Measurements from ENCODE around the gene AARS2. TPM values are rescaled to one million over a fixed set of nuclear protein-coding genes. Genes with fewer than 3 reads are reported as not detected.
A peak's percentile ranks its signal among the peaks of the same experiment; 100 is the strongest.
"Not testable (repeated sequence)": the region's sequence is repeated elsewhere in the genome, so short reads cannot be mapped to it uniquely, and the experiment has no call there.

Gene AARS2
- total RNA-seq, 1 donor from 2014 or later, result 34.3 TPM

- no peaks in the 10 kb centered on the region for H3K9me3 Mint-ChIP-seq
- peaks cover 35% of the 10 kb centered on the region for H3K27me3 Mint-ChIP-seq
- H3K27ac Mint-ChIP-seq, result no peak overlapping the region
- H3K4me3 Mint-ChIP-seq, result no peak overlapping the region
- no peak for DNase-seq (ENCODE audit: extremely low spot score, unreplicated experiment)
- peaks cover 4% of the 10 kb centered on the region for H3K36me3 Mint-ChIP-seq
- H3K4me1 Mint-ChIP-seq (ENCODE audit: unreplicated experiment), result peaks cover 9% of the 10 kb centered on the region
- TF ChIP-seq, protein P1, sequence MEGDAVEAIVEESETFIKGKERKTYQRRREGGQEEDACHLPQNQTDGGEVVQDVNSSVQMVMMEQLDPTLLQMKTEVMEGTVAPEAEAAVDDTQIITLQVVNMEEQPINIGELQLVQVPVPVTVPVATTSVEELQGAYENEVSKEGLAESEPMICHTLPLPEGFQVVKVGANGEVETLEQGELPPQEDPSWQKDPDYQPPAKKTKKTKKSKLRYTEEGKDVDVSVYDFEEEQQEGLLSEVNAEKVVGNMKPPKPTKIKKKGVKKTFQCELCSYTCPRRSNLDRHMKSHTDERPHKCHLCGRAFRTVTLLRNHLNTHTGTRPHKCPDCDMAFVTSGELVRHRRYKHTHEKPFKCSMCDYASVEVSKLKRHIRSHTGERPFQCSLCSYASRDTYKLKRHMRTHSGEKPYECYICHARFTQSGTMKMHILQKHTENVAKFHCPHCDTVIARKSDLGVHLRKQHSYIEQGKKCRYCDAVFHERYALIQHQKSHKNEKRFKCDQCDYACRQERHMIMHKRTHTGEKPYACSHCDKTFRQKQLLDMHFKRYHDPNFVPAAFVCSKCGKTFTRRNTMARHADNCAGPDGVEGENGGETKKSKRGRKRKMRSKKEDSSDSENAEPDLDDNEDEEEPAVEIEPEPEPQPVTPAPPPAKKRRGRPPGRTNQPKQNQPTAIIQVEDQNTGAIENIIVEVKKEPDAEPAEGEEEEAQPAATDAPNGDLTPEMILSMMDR (conservative IDR thresholded peaks at IDR 0.05), result no peak
These were observed 2.4 kb upstream of the AARS2 start for GRCh38 chr6:44315516-44315915.

DNA sequence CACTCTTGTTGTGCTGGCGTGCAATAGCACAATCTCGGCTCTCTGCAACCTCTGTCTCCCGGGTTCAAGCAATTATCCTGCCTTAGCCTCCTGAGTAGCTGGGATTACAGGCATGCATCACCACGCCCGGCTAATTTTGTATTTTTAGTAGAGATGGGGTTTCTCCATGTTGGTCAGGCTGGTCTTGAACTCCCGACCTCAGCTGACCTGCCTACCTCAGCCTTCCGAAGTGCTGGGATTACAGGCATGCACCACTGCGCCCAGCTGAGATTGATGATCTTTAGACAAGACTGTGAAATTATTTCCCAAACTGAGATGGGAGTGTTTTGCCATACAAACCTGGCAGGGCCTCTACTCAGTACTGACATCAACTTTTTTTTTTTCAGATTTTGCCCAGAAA lies 1.5 kb upstream of the AARS2 start:
- H3K27ac Mint-ChIP-seq; H3K9me3 Mint-ChIP-seq; DNase-seq (ENCODE audit: extremely low spot score, unreplicated experiment); H3K4me1 Mint-ChIP-seq (ENCODE audit: unreplicated experiment); H3K4me3 Mint-ChIP-seq: not testable (repeated sequence)
- peaks cover 26% of the 10 kb centered on the region for H3K27me3 Mint-ChIP-seq
- H3K36me3 Mint-ChIP-seq, result peaks cover 10% of the 10 kb centered on the region

GRCh38 chr6:44311767-44312166 lies 1.4 kb downstream of the AARS2 start:
- peak overlapping the region; percentile 92 for H3K27ac Mint-ChIP-seq

GRCh38 chr6:44311304-44311703 lies 1.8 kb downstream of the AARS2 start:
- H3K36me3 Mint-ChIP-seq, result peaks cover 16% of the 10 kb centered on the region
- H3K4me3 Mint-ChIP-seq, result peak overlapping the region; percentile 94
- no peak for DNase-seq (ENCODE audit: extremely low spot score, unreplicated experiment)
- H3K27ac Mint-ChIP-seq, result peak overlapping the region; percentile 92
- H3K27me3 Mint-ChIP-seq, result peaks cover 3% of the 10 kb centered on the region
- H3K4me1 Mint-ChIP-seq (ENCODE audit: unreplicated experiment), result peaks cover 9% of the 10 kb centered on the region
- H3K9me3 Mint-ChIP-seq, result no peaks in the 10 kb centered on the region
- TF ChIP-seq, protein P1 (conservative IDR thresholded peaks at IDR 0.05), result no peak

More at GRCh38 chr6:44311767-44312166, 1.4 kb downstream of the AARS2 start:
- no peak for DNase-seq (ENCODE audit: extremely low spot score, unreplicated experiment)
- Mint-ChIP-seq H3K4me1 (ENCODE audit: unreplicated experiment) (peaks cover 9% of the 10 kb centered on the region), H3K36me3 (peaks cover 16% of the 10 kb centered on the region), H3K27me3 (peaks cover 3% of the 10 kb centered on the region), H3K9me3 (no peaks in the 10 kb centered on the region), H3K4me3 (peak overlapping the region; percentile 94)
- TF ChIP-seq, protein P1 (conservative IDR thresholded peaks at IDR 0.05), result no peak

- H3K4me1 Mint-ChIP-seq (ENCODE audit: unreplicated experiment), result peaks cover 13% of the 10 kb centered on the region
- H3K27ac Mint-ChIP-seq, result peak overlapping the region; percentile 39
- no peaks in the 10 kb centered on the region for H3K9me3 Mint-ChIP-seq
- peak overlapping the region; percentile 72 for H3K4me3 Mint-ChIP-seq
- H3K27me3 Mint-ChIP-seq, result peaks cover 3% of the 10 kb centered on the region
- peaks cover 21% of the 10 kb centered on the region for H3K36me3 Mint-ChIP-seq
- TF ChIP-seq, protein P1 (conservative IDR thresholded peaks at IDR 0.05), result no peak
- DNase-seq (ENCODE audit: extremely low spot score, unreplicated experiment), result no peak
These were observed 2.9 kb downstream of the AARS2 start for GRCh38 chr6:44310241-44310640.

DNA sequence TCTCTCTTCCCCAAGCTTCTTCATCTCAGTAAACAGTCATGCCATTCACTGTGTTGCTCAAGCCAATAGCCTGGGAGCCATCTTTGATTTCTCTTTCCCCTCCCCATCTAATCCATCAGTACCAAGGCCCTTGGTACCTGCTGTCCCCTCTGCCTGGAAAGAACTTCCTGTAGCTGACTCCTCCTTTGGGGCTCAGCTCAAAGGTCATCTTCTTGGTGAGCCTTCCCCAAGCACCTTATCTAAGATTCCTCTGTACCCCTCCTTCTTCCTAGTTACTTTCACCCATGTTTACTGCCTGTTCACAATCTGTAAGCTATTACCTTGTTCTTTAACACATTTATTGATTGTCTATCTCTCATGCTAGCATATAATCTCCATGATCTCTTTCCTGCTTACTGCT lies 3.5 kb downstream of the AARS2 start:
- H3K4me1 Mint-ChIP-seq (ENCODE audit: unreplicated experiment), result peaks cover 13% of the 10 kb centered on the region
- no peak overlapping the region for H3K4me3 Mint-ChIP-seq

More for the DNA sequence above, 3.5 kb downstream of the AARS2 start:
- Mint-ChIP-seq H3K27ac (no peak overlapping the region), H3K27me3 (no peaks in the 10 kb centered on the region), H3K9me3 (no peaks in the 10 kb centered on the region), H3K36me3 (peaks cover 21% of the 10 kb centered on the region)
- DNase-seq (ENCODE audit: extremely low spot score, unreplicated experiment), result no peak
- TF ChIP-seq, protein P1 (conservative IDR thresholded peaks at IDR 0.05), result no peak

All from type B pancreatic cell (in vitro differentiated cells).